GM19025 (cell line): ENCODE results near the gene CSNK1A1.

Experiments
- ATAC-seq: cut with Tn5 transposase; IDR thresholded peaks from one replicate; pipeline ENCODE4 v1.9.1; 2021; ENCODE audit warnings: mild to moderate bottlenecking, low read depth, moderate library complexity; ENCODE audit not compliant: unreplicated experiment

Gene CSNK1A1

DNA sequence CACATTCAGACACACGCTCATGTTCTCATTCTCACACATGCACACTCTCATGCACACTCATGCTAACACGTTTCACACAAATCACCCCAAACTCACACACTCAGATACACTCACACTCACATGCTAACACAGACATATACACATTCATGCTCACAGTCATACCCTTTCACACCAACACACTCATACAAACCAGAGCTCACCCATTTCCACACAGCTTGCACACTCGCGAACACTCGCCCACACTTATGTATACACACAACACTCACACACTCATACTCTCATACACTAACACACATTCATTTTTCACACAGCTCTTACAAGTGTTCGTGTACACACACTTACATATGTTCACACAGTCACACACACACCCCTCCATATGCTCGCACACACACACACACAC, 108.0 kb downstream of the CSNK1A1 start:
- ATAC-seq: no peak

DNA sequence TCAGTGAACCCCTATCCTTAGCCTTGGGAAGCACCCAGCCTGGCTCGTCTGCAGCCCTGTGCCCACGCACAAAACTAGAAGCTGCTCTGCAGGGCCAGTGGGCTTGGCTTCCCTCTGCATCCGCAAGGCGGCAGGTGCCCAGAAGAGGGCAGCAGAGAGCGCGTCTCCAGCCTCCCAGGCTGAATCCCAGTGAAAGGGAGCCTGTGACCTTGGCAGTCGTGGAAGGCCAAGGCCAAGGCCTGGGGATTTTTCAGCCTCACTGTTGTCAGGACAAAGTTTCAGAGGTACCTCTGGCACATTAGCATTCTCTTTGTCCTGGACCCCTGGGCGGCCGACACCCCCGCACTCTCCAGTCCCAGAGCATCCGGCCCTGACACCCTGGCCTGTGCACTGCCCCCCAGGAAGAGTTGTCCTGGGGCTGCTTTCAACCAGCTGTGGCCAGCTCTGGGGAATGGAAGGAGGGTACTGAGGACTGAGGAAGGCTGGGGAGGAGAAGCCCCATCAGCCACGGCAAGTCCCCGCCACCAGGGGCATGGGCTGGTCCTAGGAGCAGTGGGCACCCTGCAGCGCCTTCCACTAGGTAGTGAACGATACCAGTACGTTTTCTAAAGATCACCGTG, 108.6 kb downstream of the CSNK1A1 start:
- ATAC-seq: no peak
